Hepatocyte (in vitro differentiated cells): ENCODE data around the gene ATN1.

ENCODE experiments used
- EZH2 ChIP-seq: fragments of 200-600 bp; sonication (generic); IDR thresholded peaks from 2 replicates; pipeline ENCODE4 v1.6.1; 2016; ENCODE audit warnings: antibody characterized with exemption, mild to moderate bottlenecking, borderline replicate concordance
- EZH2phosphoT487 ChIP-seq: fragments of 200-600 bp; sonication (generic); IDR thresholded peaks from one replicate; pipeline ENCODE4 v1.6.1; 2018; ENCODE audit warnings: antibody characterized with exemption, mild to moderate bottlenecking, low read depth, moderate library complexity; ENCODE audit not compliant: unreplicated experiment, severe bottlenecking
- TF ChIP-seq, protein P1 (sequence below): fragments of 200-600 bp; sonication (generic); IDR thresholded peaks from 2 replicates; pipeline ENCODE4 v1.5.1; 2016; ENCODE audit warnings: antibody characterized with exemption, mild to moderate bottlenecking; ENCODE audit not compliant: poor library complexity

DNA sequence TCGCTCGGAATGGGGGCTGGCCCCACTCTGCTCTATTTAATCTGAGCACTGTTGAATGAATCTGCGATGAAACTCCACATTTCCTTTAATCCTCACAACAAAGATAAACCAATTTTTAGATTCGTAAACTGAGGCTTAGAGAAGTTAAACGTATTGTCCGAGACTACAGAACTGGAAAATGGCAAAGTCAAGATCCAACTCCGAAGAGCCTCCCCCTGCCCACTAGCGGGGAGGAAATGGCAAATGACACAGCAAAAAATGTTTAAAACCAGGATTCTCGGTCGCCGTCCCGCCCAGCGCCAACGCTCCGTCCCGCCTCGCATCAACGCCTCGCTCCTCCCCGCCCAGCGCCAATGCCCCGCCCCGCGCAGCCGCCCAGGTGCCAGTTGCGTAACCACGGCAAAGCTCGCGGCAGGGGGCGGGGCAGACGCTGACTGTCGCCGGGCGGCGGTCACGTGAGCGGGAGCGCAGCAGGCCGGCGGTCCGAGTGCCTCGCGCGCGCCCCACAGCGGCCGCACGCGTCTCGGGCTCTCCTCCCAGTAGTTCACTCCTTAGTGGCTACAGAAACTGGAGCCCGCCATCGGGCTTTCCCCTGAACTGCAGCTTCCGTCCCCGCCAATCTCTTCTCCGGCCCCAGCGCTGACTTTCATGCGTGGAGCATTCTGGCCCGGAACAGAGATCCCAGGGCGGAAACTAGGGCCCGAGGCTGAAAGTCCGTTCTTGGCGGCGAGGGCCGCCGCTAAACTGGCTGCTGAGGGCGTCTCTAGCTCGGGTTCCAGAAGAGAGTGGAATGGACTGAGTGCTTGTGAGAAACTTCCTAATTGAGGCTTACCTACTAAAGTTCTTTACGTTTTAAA lies 36.7 kb upstream of the ATN1 start:
- TF ChIP-seq, protein P1, sequence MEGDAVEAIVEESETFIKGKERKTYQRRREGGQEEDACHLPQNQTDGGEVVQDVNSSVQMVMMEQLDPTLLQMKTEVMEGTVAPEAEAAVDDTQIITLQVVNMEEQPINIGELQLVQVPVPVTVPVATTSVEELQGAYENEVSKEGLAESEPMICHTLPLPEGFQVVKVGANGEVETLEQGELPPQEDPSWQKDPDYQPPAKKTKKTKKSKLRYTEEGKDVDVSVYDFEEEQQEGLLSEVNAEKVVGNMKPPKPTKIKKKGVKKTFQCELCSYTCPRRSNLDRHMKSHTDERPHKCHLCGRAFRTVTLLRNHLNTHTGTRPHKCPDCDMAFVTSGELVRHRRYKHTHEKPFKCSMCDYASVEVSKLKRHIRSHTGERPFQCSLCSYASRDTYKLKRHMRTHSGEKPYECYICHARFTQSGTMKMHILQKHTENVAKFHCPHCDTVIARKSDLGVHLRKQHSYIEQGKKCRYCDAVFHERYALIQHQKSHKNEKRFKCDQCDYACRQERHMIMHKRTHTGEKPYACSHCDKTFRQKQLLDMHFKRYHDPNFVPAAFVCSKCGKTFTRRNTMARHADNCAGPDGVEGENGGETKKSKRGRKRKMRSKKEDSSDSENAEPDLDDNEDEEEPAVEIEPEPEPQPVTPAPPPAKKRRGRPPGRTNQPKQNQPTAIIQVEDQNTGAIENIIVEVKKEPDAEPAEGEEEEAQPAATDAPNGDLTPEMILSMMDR: peak; percentile 85
- TF ChIP-seq EZH2 (no peak), EZH2phosphoT487 (no peak)
